ENCODE measurements around the gene DICER1.
"Not testable (repeated sequence)": the region's sequence is repeated elsewhere in the genome, so short reads cannot be mapped to it uniquely, and the experiment has no call there.

Gene DICER1

GRCh38 chr14:95141684-95142083, 15.6 kb downstream of the DICER1 start:
- Histone ChIP-seq H3K9ac (ENCODE audit: low read length in 5 of 5) (peak overlapping the region in 1 of 5 donors; percentile 7), H3K9me3 (ENCODE audit: control insufficient read depth in 5 of 5, low read length in 5 of 5) (peaks cover 0 to 7% (median 3%) of the 10 kb centered on the region in 5 donors), H3K36me3 (ENCODE audit: control insufficient read depth in 5 of 5, insufficient read depth in 5 of 5, low read length in 5 of 5) (no peaks in the 10 kb centered on the region), H3K27me3 (ENCODE audit: control insufficient read depth in 5 of 5, insufficient read depth in 4 of 5, low read length in 5 of 5) (no peaks in the 10 kb centered on the region), H3K4me1 (ENCODE audit: control insufficient read depth in 5 of 5, insufficient read depth in 5 of 5, low read length in 5 of 5) (peaks cover 0 to 46% (median 40%) of the 10 kb centered on the region in 5 donors), H3K4me3 (ENCODE audit: low read depth in 1 of 5, low read length in 5 of 5) (no peak overlapping the region), H3K27ac (ENCODE audit: low read depth, low read length) (peak overlapping the region; percentile 38)

DNA sequence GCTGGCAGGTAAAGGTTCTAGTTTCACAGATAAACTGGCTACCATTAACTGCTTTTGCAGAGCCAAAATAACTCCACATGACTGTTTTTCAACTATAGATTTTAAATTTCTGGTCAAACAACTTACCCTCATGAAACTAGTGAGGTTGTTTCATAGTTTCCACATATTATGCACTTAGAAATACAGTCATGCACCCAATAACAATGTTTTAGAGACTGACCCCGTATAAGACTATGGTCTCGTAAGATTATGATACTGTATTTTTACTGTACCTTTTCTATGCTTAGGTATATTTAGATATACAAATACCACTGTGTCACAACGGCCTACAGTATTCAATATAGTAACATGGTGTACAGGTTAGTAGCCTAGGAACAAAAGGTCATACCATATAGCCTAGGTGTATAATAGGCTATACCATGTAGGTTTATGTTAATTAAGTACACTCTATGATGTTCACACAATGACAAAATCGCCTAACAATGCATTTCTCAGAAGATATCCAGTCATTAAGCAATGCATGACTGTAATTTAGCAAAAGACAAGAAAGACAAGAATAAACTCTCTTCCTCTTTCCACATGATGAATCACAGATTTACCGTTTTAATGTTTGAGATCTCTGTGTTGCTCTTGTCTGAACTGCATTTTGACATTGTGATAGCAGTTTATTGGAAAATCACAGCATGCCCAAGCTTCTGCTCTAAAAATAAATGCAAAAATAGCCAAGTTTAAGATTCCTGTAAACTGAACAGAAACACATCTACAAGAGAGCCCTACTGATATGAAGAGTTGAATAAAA, 17.1 kb downstream of the DICER1 start:
- peak overlapping the region in 2 of 5 donors; percentile 31 to 44 for H3K9ac ChIP-seq (ENCODE audit: low read length in 5 of 5)
- peaks cover 0 to 41% (median 37%) of the 10 kb centered on the region in 5 donors for H3K4me1 ChIP-seq (ENCODE audit: control insufficient read depth in 5 of 5, insufficient read depth in 5 of 5, low read length in 5 of 5)
- H3K36me3 ChIP-seq (ENCODE audit: control insufficient read depth in 5 of 5, insufficient read depth in 5 of 5, low read length in 5 of 5) = no peaks in the 10 kb centered on the region
- no peak overlapping the region for H3K4me3 ChIP-seq (ENCODE audit: low read depth in 1 of 5, low read length in 5 of 5)
- H3K27me3 ChIP-seq (ENCODE audit: control insufficient read depth in 5 of 5, insufficient read depth in 4 of 5, low read length in 5 of 5) = no peaks in the 10 kb centered on the region
- peak overlapping the region; percentile 33 for H3K27ac ChIP-seq (ENCODE audit: low read depth, low read length)
- H3K9me3 ChIP-seq (ENCODE audit: control insufficient read depth in 5 of 5, low read length in 5 of 5) = peaks cover 0 to 7% (median 3%) of the 10 kb centered on the region in 5 donors

DNA sequence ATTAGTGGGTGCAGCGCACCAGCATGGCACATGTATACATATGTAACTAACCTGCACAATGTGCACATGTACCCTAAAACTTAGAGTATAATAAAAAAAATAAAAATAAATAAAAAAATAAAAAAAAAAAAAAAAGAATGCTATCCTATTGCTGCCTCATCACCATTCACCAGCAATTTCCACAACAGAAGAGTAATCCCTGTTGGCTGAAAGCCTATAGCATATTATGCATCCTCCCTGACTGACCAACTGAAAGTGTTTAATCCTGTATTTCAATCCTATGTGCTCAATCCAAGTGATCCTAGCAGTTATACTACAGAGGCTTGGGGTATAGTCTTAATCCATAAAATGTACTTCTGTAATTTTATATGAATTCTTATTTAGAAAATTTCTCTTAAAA, 18.5 kb downstream of the DICER1 start:
- Histone ChIP-seq H3K9me3 (ENCODE audit: control insufficient read depth in 5 of 5, low read length in 5 of 5) (no peaks in the 10 kb centered on the region), H3K9ac (ENCODE audit: low read length in 5 of 5) (no peak overlapping the region), H3K36me3 (ENCODE audit: control insufficient read depth in 5 of 5, insufficient read depth in 5 of 5, low read length in 5 of 5) (no peaks in the 10 kb centered on the region), H3K4me3 (ENCODE audit: low read depth in 1 of 5, low read length in 5 of 5) (no peak overlapping the region), H3K27me3 (ENCODE audit: control insufficient read depth in 5 of 5, insufficient read depth in 4 of 5, low read length in 5 of 5) (no peaks in the 10 kb centered on the region), H3K4me1 (ENCODE audit: control insufficient read depth in 5 of 5, insufficient read depth in 5 of 5, low read length in 5 of 5) (peaks cover 0 to 42% (median 37%) of the 10 kb centered on the region in 5 donors), H3K27ac (ENCODE audit: low read depth, low read length) (no peak overlapping the region)

DNA sequence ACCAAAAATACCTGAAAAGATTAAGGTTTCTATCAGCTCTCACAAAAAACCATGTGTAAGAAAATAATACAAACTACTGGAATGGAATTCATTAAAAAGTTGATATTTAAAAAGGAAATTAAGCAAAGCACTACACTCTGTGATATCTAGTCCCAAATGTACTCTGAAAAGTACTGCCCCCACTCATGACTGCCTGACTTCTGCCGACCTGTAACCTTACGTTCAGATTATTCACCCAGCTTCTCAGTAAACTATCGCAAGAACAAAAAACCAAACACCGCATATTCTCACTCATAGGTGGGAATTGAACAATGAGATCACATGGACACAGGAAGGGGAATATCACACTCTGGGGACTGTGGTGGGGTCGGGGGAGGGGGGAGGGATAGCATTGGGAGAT, 18.9 kb downstream of the DICER1 start:
- H3K36me3 ChIP-seq (ENCODE audit: control insufficient read depth in 5 of 5, insufficient read depth in 5 of 5, low read length in 5 of 5); H3K27me3 ChIP-seq (ENCODE audit: control insufficient read depth in 5 of 5, insufficient read depth in 4 of 5, low read length in 5 of 5); H3K9me3 ChIP-seq (ENCODE audit: control insufficient read depth in 5 of 5, low read length in 5 of 5); H3K4me3 ChIP-seq (ENCODE audit: low read depth in 1 of 5, low read length in 5 of 5); H3K9ac ChIP-seq (ENCODE audit: low read length in 5 of 5): not testable (repeated sequence)
- H3K4me1 ChIP-seq (ENCODE audit: control insufficient read depth in 5 of 5, insufficient read depth in 5 of 5, low read length in 5 of 5) = peaks cover 0 to 40% (median 34%) of the 10 kb centered on the region in 5 donors
- peak overlapping the region; percentile 49 for H3K27ac ChIP-seq (ENCODE audit: low read depth, low read length)

GRCh38 chr14:95137804-95138167, 19.5 kb downstream of the DICER1 start:
- Histone ChIP-seq H3K9ac (ENCODE audit: low read length in 5 of 5) (peak overlapping the region in 2 of 5 donors; percentile 41 to 53), H3K9me3 (ENCODE audit: control insufficient read depth in 5 of 5, low read length in 5 of 5) (no peaks in the 10 kb centered on the region), H3K27ac (ENCODE audit: low read depth, low read length) (peak overlapping the region; percentile 49), H3K27me3 (ENCODE audit: control insufficient read depth in 5 of 5, insufficient read depth in 4 of 5, low read length in 5 of 5) (no peaks in the 10 kb centered on the region), H3K4me1 (ENCODE audit: control insufficient read depth in 5 of 5, insufficient read depth in 5 of 5, low read length in 5 of 5) (peaks cover 0 to 34% (median 30%) of the 10 kb centered on the region in 5 donors), H3K4me3 (ENCODE audit: low read depth in 1 of 5, low read length in 5 of 5) (no peak overlapping the region), H3K36me3 (ENCODE audit: control insufficient read depth in 5 of 5, insufficient read depth in 5 of 5, low read length in 5 of 5) (peaks cover 0 to 6% (median 4%) of the 10 kb centered on the region in 5 donors)

DNA sequence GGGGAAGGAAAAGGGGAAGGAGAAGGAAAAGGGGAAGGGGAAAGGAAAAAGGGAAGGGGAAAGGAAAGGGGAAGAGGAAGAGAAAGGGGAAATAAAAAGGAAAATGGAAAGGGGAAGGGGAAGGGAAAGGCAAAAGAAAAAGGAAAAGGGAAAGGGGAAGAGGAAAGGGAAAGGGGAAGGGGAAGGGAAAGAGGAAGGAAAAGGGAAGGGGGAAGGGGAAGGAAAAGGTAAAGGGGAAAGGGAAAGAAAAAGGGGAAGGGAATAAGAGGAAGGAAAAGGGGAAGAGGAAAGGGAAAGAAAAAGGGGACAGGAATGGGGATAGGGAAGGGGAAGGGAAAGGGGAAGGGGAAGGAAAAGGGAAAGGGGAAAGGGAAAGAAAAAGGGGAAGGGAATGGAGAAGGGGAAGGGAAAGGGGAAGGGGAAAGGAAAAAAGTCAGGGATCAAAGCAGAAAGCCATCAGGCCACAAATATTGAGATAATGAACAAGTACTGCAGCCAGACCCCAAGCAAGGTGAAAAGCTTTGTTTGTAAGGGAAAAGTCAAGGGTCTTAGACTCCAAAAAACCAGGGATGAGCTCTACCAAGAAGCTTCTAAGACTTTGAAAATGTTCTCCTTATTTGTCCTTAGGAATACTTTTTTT, 20.0 kb downstream of the DICER1 start:
- H3K27ac ChIP-seq (ENCODE audit: low read depth, low read length) = peak overlapping the region; percentile 49
- peak overlapping the region in 2 of 5 donors; percentile 41 to 53 for H3K9ac ChIP-seq (ENCODE audit: low read length in 5 of 5)
- no peaks in the 10 kb centered on the region for H3K27me3 ChIP-seq (ENCODE audit: control insufficient read depth in 5 of 5, insufficient read depth in 4 of 5, low read length in 5 of 5)
- no peaks in the 10 kb centered on the region for H3K9me3 ChIP-seq (ENCODE audit: control insufficient read depth in 5 of 5, low read length in 5 of 5)
- peaks cover 0 to 32% (median 25%) of the 10 kb centered on the region in 5 donors for H3K4me1 ChIP-seq (ENCODE audit: control insufficient read depth in 5 of 5, insufficient read depth in 5 of 5, low read length in 5 of 5)
- H3K4me3 ChIP-seq (ENCODE audit: low read depth in 1 of 5, low read length in 5 of 5) = no peak overlapping the region
- peaks cover 0 to 11% (median 9%) of the 10 kb centered on the region in 5 donors for H3K36me3 ChIP-seq (ENCODE audit: control insufficient read depth in 5 of 5, insufficient read depth in 5 of 5, low read length in 5 of 5)

DNA sequence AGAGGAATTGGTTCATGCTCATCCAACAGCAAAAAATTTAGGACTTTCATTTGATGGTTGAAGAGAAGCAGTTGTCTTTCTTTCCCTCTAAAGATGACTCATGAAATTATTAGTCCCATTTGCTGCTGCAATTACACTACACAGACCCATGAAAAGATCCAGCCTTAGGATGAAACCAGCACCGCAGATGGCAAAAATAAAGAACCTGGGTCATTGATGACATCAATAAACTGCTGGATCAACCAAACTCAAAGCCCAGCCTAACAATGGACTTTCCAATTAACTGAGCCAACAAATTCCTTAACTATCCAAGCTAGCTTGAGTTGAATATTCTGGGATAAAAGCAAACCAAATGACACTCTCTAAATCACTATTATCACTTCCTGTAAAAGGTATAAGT, 20.7 kb downstream of the DICER1 start:
- Histone ChIP-seq H3K27ac (ENCODE audit: low read depth, low read length) (peak overlapping the region; percentile 49), H3K4me3 (ENCODE audit: low read depth in 1 of 5, low read length in 5 of 5) (no peak overlapping the region), H3K4me1 (ENCODE audit: control insufficient read depth in 5 of 5, insufficient read depth in 5 of 5, low read length in 5 of 5) (peaks cover 0 to 32% (median 24%) of the 10 kb centered on the region in 5 donors), H3K9me3 (ENCODE audit: control insufficient read depth in 5 of 5, low read length in 5 of 5) (no peaks in the 10 kb centered on the region), H3K27me3 (ENCODE audit: control insufficient read depth in 5 of 5, insufficient read depth in 4 of 5, low read length in 5 of 5) (no peaks in the 10 kb centered on the region), H3K36me3 (ENCODE audit: control insufficient read depth in 5 of 5, insufficient read depth in 5 of 5, low read length in 5 of 5) (peaks cover 0 to 16% (median 12%) of the 10 kb centered on the region in 5 donors), H3K9ac (ENCODE audit: low read length in 5 of 5) (no peak overlapping the region)

- H3K27ac ChIP-seq (ENCODE audit: low read depth, low read length) = peak overlapping the region; percentile 19
- H3K4me1 ChIP-seq (ENCODE audit: control insufficient read depth in 5 of 5, insufficient read depth in 5 of 5, low read length in 5 of 5) = peaks cover 0 to 19% (median 11%) of the 10 kb centered on the region in 5 donors
- peak overlapping the region in 1 of 5 donors; percentile 26 for H3K9ac ChIP-seq (ENCODE audit: low read length in 5 of 5)
- H3K36me3 ChIP-seq (ENCODE audit: control insufficient read depth in 5 of 5, insufficient read depth in 5 of 5, low read length in 5 of 5) = peaks cover 7 to 27% (median 23%) of the 10 kb centered on the region in 5 donors
- H3K4me3 ChIP-seq (ENCODE audit: low read depth in 1 of 5, low read length in 5 of 5) = no peak overlapping the region
- no peaks in the 10 kb centered on the region for H3K9me3 ChIP-seq (ENCODE audit: control insufficient read depth in 5 of 5, low read length in 5 of 5)
- no peaks in the 10 kb centered on the region for H3K27me3 ChIP-seq (ENCODE audit: control insufficient read depth in 5 of 5, insufficient read depth in 4 of 5, low read length in 5 of 5)
Observed at GRCh38 chr14:95134304-95134933, 22.9 kb downstream of the DICER1 start.

DNA sequence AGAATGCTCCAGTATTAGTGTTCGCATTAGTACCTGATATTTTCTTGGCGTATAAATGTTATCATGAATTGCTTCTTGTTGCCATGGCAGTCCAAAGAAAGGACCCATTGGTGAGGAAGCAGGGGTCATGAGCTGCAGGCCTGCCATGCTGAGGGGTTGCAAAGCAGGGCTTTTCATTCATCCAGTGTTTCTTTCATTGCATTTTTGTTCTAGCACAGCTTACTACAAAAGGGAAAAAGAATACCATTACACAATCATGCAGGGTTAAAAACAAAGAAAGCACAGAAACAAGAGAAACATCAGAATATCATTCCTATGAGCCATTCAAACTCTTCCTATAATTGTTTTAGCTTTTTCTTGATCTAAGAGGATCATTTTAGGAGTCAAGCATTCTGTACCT, 24.0 kb downstream of the DICER1 start:
- Histone ChIP-seq H3K9me3 (ENCODE audit: control insufficient read depth in 5 of 5, low read length in 5 of 5) (no peaks in the 10 kb centered on the region), H3K4me3 (ENCODE audit: low read depth in 1 of 5, low read length in 5 of 5) (no peak overlapping the region), H3K27ac (ENCODE audit: low read depth, low read length) (no peak overlapping the region), H3K36me3 (ENCODE audit: control insufficient read depth in 5 of 5, insufficient read depth in 5 of 5, low read length in 5 of 5) (peaks cover 15 to 37% (median 33%) of the 10 kb centered on the region in 5 donors), H3K27me3 (ENCODE audit: control insufficient read depth in 5 of 5, insufficient read depth in 4 of 5, low read length in 5 of 5) (no peaks in the 10 kb centered on the region), H3K4me1 (ENCODE audit: control insufficient read depth in 5 of 5, insufficient read depth in 5 of 5, low read length in 5 of 5) (peaks cover 0 to 18% (median 11%) of the 10 kb centered on the region in 5 donors), H3K9ac (ENCODE audit: low read length in 5 of 5) (peak overlapping the region in 1 of 5 donors; percentile 16)

GRCh38 chr14:95132760-95133159, 24.6 kb downstream of the DICER1 start:
- H3K9ac ChIP-seq (ENCODE audit: low read length in 5 of 5) = no peak overlapping the region
- no peaks in the 10 kb centered on the region for H3K9me3 ChIP-seq (ENCODE audit: control insufficient read depth in 5 of 5, low read length in 5 of 5)
- no peak overlapping the region for H3K4me3 ChIP-seq (ENCODE audit: low read depth in 1 of 5, low read length in 5 of 5)
- H3K36me3 ChIP-seq (ENCODE audit: control insufficient read depth in 5 of 5, insufficient read depth in 5 of 5, low read length in 5 of 5) = peaks cover 18 to 37% (median 33%) of the 10 kb centered on the region in 5 donors
- H3K27ac ChIP-seq (ENCODE audit: low read depth, low read length) = no peak overlapping the region
- no peaks in the 10 kb centered on the region for H3K27me3 ChIP-seq (ENCODE audit: control insufficient read depth in 5 of 5, insufficient read depth in 4 of 5, low read length in 5 of 5)
- H3K4me1 ChIP-seq (ENCODE audit: control insufficient read depth in 5 of 5, insufficient read depth in 5 of 5, low read length in 5 of 5) = peaks cover 0 to 16% (median 10%) of the 10 kb centered on the region in 5 donors
